GM21515 (cell line): ENCODE measurements around the gene ACACB.
"Not testable (repeated sequence)": the region's sequence is repeated elsewhere in the genome, so short reads cannot be mapped to it uniquely, and the experiment has no call there.

Experiments used
- ATAC-seq: cut with Tn5 transposase; IDR thresholded peaks from one replicate; pipeline ENCODE4 v1.9.1; 2021; ENCODE audit not compliant: unreplicated experiment

The ACACB gene

GRCh38 chr12:109170324-109170723, 53.9 kb downstream of the ACACB start:
- no peak for ATAC-seq

DNA sequence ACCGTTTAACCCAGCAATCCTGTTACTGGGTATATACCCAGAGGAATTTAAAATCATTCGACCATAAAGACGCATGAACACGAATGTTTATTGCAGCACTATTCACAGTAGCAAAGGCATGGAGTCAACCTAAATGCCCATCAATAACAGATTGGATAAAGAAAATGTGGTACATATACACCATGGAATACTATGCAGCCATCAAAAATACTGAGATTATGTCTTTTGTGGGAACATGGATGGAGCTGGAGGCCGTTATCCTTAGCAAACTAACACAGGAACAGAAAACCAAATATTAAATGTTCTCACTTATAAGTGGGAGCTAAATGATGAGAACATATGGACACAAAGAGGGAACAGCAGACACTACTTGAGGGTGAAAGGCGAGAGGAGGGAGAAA, 56.4 kb downstream of the ACACB start:
- ATAC-seq = not testable (repeated sequence)

GRCh38 chr12:109173443-109174240, 57.3 kb downstream of the ACACB start:
- no peak for ATAC-seq

DNA sequence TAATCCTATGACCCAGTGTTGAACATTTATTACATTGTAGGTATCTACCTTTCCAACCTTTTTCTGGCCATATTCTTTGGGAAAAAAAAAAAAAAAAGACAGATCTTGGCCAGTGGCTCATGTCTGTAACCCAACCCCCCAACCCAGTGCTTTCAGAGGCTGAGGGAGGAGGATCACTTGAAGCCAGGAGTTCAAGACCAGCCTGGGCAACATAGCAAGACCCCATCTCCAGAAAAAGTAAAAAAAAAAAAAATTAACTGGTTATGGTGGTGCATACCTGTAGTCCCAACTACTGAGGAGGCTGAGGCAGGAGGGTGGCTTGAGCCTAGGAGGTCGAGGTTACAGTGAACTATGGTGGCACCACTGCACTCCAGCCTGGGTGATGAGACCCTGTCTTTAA, 58.1 kb downstream of the ACACB start:
- no peak for ATAC-seq

GRCh38 chr12:109178532-109178931, 62.1 kb downstream of the ACACB start:
- ATAC-seq = no peak

DNA sequence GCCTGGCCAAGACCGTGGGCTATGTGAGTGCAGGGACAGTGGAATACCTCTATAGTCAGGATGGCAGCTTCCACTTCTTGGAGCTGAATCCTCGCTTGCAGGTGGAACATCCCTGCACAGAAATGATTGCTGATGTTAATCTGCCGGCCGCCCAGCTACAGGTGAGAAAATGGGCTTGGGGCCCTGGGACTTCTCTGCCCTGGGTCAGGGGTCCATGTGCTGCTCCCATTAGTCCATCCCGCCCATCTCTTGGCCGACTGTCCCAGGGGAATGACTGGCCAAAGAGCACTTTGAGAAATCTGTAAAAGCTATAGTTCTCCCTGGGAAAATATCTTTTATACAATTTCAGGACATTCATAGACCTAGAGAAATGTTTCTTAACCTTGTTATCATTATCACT, 63.5 kb downstream of the ACACB start:
- ATAC-seq = no peak

DNA sequence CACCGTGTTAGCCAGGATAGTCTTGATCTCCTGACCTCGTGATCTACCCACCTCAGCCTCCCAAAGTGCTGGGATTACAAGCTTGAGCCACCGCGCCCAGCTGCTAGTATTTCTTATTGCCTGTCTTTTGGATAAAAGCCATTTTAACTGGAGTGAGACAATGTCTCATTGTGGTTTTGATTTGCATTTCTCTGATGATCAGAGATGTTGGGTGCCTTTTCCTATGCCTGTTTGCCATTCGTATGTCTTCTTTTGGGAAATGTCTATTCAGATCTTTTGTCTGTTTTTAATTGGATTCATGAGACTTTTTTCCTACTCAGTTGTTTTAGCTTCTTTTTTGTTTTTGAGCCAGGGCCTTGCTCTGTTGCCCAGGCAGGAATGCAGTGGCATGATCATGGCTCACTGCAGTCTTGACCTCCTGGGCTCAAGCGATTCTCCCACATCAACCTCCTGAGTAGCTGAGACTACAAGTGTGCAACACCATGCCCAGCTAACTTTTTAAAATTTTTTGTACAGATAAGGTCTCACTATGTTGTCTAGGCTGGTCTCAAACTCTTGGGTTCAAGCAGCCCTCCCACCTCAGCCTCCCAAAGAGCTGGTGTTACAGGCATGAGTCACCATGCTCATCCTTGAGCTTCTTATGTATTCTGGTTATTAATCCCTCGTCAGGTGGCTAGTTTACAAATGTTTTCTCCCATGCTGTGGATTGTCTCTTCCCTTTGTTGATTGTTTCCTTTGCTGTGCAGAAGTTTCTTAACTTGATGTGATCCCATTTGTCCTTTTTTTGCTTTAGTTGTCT, 65.9 kb downstream of the ACACB start:
- no peak for ATAC-seq

- ATAC-seq = no peak
Observed at GRCh38 chr12:109185441-109185840, 69.1 kb downstream of the ACACB start.

DNA sequence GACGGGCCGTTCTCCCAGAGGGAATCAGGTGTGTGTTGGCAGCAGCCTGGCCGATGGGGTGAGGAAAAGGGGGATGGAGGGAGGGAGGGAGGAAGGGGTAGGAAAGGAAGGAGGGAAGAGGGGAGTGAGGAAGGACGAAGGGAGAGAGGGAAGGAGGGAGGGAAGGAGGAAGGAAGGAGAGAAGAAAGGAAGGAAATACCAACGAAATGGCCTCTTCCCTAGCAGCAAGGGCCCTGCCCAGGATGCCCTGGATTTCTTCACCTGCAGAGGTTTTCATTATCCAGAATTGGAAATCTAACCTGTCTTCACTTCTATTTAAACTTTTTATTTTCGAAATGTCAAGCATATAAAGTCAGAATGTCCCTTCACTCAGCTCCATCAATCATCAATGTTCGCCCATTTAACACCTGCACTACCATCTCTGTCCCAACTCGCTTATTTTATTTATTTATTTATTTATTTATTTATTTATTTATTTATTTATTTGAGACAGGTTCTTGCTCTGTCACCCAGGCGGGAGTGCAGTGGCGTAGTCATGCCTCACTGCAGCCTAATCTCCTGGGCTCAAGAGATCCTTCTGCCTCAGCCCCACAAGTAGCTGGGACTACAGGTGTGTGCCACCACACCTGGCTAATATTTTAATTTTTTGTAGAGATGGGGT, 70.7 kb downstream of the ACACB start:
- no peak for ATAC-seq

- ATAC-seq = no peak
Observed at GRCh38 chr12:109188108-109188712, 71.8 kb downstream of the ACACB start.

DNA sequence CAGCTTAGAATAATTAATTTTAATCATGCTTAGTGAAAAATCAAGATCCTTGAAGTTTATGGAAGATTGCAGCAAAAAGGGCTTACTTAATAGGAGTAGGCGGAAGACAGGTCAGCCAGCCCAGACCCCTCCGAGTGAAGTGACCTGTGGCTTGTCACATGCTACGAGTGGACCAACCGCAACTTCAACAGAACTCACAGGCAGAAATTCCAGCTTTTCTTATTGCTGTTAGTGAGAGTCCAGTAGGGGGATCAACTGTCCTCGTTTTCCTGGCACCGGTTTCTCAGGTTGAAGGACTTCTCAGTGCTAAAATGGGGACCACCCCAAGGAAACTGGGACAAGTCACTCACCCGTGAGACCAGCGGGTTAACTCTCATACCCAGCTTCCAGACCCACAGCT, 72.9 kb downstream of the ACACB start:
- no peak for ATAC-seq

- ATAC-seq = no peak
Observed at GRCh38 chr12:109191621-109192250, 75.3 kb downstream of the ACACB start.

GRCh38 chr12:109192358-109192757, 76.0 kb downstream of the ACACB start:
- ATAC-seq = no peak

DNA sequence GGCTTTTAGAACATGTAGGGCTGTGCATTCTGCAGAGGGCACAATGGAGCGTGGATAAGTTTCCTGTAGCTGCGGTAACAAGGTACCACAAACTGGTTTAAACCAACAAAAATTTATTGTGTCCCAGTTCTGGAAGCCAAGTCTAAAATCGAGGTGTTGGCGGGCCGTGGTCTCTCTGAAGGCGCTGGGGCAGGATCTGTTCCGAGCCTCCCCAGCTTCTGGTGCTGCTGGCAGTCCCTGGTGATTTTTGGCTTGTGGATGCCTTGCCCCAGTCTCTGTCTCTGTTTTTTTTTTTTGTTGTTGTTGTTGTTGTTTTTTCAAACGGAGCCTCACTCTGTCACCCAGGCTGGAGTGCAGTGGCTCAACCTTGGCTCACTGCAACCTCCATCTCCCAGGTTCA, 77.5 kb downstream of the ACACB start:
- no peak for ATAC-seq

DNA sequence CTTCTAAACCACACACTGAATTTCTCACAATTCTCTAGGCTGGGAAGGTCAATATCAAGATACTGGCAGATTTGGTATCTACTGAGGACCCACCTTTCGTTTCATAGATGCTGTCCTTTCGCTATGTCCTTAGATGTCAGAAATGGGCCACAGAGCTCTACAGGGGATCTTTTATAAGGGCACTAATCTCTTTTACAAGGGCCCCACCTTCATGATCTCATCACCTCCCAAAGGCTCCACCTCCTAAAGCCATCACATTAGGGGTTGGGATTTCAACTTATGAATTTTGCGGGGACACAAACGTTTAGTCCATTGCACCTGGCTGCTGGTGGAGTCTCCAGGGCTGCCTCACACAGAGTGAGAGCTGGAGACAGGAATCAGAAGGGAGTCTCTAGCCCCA, 79.9 kb downstream of the ACACB start:
- ATAC-seq = no peak

DNA sequence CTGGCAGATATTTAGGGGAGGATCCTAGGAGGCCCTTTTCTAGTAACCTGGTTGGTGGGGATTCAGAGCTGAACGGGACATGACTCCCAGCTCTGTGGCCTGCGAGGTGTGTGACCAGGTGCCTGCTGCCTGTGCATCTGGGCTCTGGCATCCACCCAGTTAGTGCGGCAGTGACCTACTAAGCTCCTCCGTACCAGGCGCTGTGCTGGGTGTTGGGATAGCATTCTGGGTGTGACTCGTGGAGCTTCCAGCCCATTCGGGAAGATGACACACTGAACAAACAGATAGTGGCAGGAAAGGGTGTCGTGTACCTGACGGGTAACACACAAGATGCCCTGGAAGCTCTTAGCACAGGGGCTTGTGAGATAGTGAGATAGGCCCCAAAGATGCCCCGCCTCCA, 80.9 kb downstream of the ACACB start:
- ATAC-seq = no peak

DNA sequence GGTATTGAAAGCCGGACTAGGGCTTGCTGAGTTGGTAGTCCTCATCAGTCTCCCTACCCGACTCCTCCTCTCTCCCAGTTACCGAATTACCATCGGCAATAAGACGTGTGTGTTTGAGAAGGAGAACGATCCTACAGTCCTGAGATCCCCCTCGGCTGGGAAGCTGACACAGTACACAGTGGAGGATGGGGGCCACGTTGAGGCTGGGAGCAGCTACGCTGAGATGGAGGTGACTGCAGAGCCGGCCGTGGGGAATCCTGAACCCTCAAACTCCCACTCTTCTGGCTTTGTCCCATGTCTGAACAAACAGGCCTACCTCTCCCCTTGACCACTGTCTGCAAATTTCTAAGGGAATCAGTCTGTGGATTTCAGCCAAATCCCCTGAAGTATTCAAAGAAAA, 82.9 kb downstream of the ACACB start:
- ATAC-seq = no peak

GRCh38 chr12:109200825-109201495, 84.6 kb downstream of the ACACB start:
- ATAC-seq = no peak

- ATAC-seq = no peak
Observed at GRCh38 chr12:109201496-109201885, 85.1 kb downstream of the ACACB start.

- ATAC-seq = no peak
Observed at GRCh38 chr12:109202770-109203169, 86.4 kb downstream of the ACACB start.
